Endothelial cell of umbilical vein (primary cell): ENCODE results near the gene CYP27A1.

Experiments
- EZH2 ChIP-seq: IDR thresholded peaks from 2 replicates; pipeline ENCODE4 v1.6.1; 2012; ENCODE audit warnings: borderline replicate concordance, low read depth, mild to moderate bottlenecking, moderate library complexity, low read length, inconsistent platforms; ENCODE audit not compliant: severe bottlenecking
- FOS ChIP-seq: IDR thresholded peaks from 2 replicates; pipeline ENCODE4 v1.6.1; 2011; ENCODE audit warnings: mild to moderate bottlenecking, low read length, moderate library complexity, borderline replicate concordance; ENCODE audit not compliant: insufficient read depth
- GATA2 ChIP-seq: IDR thresholded peaks from 2 replicates; pipeline ENCODE4 v1.7.0; 2011; ENCODE audit warnings: low read depth, mild to moderate bottlenecking, moderate library complexity, mixed read lengths, low read length; ENCODE audit not compliant: insufficient read length, insufficient read depth
- JUN ChIP-seq: IDR thresholded peaks from 2 replicates; pipeline ENCODE4 v1.6.1; 2011; ENCODE audit warnings: borderline replicate concordance, low read depth; ENCODE audit not compliant: insufficient read length, insufficient read depth
- MYC ChIP-seq: IDR thresholded peaks from one replicate; pipeline ENCODE4 v1.6.1; 2011; ENCODE audit warnings: mild to moderate bottlenecking, low read depth, low read length
- POLR2A ChIP-seq: IDR thresholded peaks from 2 replicates; pipeline ENCODE4 v1.6.1; 2012; ENCODE audit warnings: low read depth, mild to moderate bottlenecking, control low read depth, low read length
- POLR2AphosphoS5 ChIP-seq: IDR thresholded peaks from 2 replicates; pipeline ENCODE4 v1.6.1; 2012; ENCODE audit warnings: low read depth, mild to moderate bottlenecking, control low read depth, low read length, moderate library complexity; ENCODE audit not compliant: insufficient read depth
- TF ChIP-seq, protein P1 (sequence below), 2 donors: IDR thresholded peaks; 1 replicate in 1 of 2; 2 replicates in 1 of 2; pipeline ENCODE4 v1.5.1; 2011; ENCODE audit warnings: low read length in 2 of 2, mild to moderate bottlenecking in 2 of 2, moderate library complexity in 2 of 2, control low read depth in 1 of 2, inconsistent platforms in 1 of 2, low read depth in 1 of 2; ENCODE audit not compliant: insufficient read depth in 1 of 2; ENCODE audit errors: extremely low read depth in 1 of 2
- TF ChIP-seq, protein P2 (sequence below): IDR thresholded peaks from 2 replicates; pipeline ENCODE4 v1.6.1; 2011; ENCODE audit not compliant: insufficient read depth, insufficient read length

DNA sequence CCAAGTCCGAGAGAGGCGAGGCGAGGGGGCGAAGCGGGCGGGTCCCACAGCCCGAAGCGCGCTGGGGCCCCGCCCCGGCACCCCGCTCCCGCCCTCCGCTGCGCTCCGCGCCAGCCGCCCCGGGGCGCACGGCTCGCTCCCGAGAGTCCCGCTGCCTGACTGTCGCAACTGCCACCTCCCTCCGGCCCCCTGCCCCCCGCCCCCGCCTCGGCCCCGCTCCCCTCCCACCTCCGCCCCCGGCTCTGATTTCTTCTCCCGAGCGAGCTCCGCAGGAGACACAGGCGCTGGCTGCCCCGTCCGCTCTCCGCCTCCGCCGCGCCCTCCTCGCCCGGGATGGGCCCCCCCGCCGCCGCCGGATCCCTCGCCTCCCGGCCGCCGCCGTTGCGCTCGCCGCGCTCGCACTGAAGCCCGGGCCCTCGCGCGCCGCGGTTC lies 77.6 kb downstream of the CYP27A1 start, which contains the start of gene WNT6:
- TF ChIP-seq POLR2AphosphoS5 (no peak), POLR2A (no peak), GATA2 (no peak), JUN (no peak), EZH2 (no peak), MYC (no peak), FOS (no peak)
- TF ChIP-seq, protein P1, sequence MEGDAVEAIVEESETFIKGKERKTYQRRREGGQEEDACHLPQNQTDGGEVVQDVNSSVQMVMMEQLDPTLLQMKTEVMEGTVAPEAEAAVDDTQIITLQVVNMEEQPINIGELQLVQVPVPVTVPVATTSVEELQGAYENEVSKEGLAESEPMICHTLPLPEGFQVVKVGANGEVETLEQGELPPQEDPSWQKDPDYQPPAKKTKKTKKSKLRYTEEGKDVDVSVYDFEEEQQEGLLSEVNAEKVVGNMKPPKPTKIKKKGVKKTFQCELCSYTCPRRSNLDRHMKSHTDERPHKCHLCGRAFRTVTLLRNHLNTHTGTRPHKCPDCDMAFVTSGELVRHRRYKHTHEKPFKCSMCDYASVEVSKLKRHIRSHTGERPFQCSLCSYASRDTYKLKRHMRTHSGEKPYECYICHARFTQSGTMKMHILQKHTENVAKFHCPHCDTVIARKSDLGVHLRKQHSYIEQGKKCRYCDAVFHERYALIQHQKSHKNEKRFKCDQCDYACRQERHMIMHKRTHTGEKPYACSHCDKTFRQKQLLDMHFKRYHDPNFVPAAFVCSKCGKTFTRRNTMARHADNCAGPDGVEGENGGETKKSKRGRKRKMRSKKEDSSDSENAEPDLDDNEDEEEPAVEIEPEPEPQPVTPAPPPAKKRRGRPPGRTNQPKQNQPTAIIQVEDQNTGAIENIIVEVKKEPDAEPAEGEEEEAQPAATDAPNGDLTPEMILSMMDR (IDR thresholded peaks at IDR 0.05; ENCODE audit: extremely low read depth in 1 of 2, insufficient read depth in 1 of 2, low read depth in 1 of 2, low read length in 2 of 2): no peak
- TF ChIP-seq, protein P2, sequence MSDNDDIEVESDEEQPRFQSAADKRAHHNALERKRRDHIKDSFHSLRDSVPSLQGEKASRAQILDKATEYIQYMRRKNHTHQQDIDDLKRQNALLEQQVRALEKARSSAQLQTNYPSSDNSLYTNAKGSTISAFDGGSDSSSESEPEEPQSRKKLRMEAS: no peak
